Neural progenitor cell (in vitro differentiated cells): ENCODE data around the gene ZNRD2.

Experiments used
- EZH2phosphoT487 ChIP-seq: fragments of 200-600 bp; sonication (generic); IDR thresholded peaks from 2 replicates; pipeline ENCODE4 v1.6.1; 2017; ENCODE audit warnings: antibody characterized with exemption
- TF ChIP-seq, protein P1 (sequence below): fragments of 200-600 bp; sonication (generic); IDR thresholded peaks from 2 replicates; pipeline ENCODE4 v1.5.1; 2017; ENCODE audit warnings: antibody characterized with exemption, mild to moderate bottlenecking

DNA sequence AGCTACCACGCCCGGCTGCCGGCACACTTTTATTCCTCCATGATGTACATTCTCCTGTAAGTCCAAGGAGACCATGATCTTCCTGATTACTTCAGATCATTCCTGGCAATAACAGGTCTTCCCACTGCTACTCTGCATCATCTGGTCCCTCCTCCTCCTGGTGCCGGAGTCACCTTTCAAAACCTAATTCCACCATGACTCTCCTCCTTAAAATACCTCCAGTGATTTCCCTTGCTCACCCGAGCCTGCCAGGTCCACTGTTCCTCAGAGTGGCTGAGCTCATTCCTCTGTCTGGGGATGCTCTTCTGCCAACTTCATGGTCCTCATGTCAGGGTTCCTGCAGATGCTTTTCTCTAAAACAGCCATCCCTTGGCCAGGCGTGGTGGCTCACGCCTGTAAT lies 8.3 kb upstream of the ZNRD2 start:
- TF ChIP-seq, protein P1, sequence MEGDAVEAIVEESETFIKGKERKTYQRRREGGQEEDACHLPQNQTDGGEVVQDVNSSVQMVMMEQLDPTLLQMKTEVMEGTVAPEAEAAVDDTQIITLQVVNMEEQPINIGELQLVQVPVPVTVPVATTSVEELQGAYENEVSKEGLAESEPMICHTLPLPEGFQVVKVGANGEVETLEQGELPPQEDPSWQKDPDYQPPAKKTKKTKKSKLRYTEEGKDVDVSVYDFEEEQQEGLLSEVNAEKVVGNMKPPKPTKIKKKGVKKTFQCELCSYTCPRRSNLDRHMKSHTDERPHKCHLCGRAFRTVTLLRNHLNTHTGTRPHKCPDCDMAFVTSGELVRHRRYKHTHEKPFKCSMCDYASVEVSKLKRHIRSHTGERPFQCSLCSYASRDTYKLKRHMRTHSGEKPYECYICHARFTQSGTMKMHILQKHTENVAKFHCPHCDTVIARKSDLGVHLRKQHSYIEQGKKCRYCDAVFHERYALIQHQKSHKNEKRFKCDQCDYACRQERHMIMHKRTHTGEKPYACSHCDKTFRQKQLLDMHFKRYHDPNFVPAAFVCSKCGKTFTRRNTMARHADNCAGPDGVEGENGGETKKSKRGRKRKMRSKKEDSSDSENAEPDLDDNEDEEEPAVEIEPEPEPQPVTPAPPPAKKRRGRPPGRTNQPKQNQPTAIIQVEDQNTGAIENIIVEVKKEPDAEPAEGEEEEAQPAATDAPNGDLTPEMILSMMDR = no peak
- TF ChIP-seq EZH2phosphoT487 = no peak
